ENCODE results near the gene KCNJ9.

KCNJ9 gene

DNA sequence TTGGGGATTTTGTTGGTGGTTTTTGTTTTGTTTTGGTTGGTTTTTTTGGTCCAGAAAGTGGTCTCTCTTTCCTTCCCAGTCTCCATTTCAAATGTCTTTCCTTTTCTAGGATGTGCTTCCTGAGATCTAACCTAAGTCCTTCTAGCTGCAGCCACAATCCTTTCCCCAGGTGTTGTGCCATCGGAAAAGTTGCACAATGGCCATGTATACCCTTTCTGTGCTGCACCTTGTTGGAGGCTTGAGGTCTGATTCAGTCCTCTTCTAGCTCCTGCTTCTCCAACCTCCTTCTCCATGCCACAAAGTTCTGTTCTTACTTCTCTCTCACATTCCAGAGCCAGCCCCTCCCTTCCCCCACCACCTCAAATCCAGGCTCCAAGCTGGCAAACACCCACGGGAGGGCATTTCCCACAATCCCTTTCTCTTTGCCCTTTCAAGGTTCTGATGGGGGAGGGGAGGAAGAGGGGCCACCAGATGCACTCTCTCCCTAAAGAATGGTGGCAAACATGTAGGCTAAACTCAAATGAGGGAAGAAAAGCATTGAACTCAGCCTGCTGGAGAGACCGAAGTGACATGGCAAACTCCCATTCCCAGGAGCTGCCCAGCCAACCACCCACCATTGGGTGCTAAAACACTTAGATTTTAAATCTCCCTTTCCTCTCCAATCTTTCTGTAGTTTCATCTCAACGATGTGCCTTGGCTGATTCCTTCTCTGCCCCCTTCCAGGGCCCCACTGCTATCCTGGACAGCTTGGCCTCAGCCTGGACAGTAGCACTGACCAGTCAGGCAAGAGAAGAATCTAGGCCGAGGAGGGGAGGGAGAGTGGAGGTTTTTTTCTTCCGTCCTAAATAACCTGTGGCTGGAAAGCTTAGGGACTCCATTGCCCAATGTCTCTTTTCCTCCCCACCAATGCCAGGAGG lies 14.3 kb upstream of the KCNJ9 start:
- DNase-seq (ENCODE audit: low read depth in 2 of 2), result no peak

DNA sequence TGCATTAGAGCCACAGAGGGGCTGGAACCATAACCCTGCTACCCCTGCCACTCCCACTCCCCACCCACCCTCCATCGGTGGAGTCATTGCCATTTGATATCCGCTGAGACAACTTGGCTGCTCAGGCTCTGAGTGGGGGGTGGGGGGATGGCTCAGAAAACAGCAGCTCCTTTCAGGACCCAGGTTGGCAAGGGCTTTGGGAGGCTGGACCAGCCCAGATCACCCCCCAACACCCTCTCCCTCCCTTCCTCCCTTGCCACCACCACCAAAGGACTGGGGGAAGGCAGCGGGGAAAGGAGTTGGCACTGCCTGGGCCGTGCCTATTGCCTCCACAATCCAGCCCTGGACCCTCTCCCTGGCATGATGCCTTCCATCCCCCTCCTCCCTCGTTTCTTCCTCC lies 13.1 kb upstream of the KCNJ9 start:
- no peak for DNase-seq (ENCODE audit: low read depth in 2 of 2)

DNA sequence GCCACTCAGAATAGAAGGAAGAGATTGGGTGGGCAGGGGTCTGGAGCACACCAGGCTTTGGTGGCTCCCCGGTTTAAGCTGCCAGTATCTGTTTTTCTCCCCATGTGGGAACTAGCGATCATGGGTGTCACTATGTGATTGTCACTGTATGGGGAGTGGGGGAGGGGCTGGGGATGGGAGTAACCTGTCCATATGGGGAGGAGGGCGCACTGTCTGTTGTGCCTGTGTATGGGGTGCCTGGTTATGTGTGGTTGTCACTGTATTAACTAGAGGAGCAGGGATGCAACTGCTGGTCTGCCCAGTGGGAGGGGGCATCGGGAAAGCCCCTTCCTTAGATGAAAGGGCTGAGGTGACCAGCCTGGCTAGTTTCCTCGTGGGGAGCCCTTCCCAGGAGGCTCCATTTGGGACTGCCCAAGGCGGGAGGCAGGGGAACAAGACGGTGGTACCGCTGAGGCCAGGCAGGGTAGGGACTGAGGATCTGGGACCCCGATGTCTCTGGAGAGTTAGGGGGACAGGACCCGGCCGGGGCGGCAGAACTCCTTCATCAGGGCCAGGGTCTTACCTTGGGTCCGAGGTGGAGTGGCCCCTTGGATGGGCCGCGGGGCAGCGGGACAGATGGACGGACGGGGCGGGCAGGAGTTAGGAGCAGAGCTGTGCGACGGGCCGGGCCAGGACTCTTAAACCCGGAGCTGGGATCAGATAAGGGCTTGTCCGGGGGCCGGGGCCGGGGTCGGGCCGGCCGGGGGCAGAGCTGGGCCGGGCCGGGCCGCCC lies 11.7 kb upstream of the KCNJ9 start, which contains the start of gene KCNJ10:
KCNJ10 (minus strand) TSS at position 701 of the 772 bp plus-strand sequence. CDS start 27,628 bp downstream, outside the sequence.
- DNase-seq (ENCODE audit: low read depth in 2 of 2), result no peak

DNA sequence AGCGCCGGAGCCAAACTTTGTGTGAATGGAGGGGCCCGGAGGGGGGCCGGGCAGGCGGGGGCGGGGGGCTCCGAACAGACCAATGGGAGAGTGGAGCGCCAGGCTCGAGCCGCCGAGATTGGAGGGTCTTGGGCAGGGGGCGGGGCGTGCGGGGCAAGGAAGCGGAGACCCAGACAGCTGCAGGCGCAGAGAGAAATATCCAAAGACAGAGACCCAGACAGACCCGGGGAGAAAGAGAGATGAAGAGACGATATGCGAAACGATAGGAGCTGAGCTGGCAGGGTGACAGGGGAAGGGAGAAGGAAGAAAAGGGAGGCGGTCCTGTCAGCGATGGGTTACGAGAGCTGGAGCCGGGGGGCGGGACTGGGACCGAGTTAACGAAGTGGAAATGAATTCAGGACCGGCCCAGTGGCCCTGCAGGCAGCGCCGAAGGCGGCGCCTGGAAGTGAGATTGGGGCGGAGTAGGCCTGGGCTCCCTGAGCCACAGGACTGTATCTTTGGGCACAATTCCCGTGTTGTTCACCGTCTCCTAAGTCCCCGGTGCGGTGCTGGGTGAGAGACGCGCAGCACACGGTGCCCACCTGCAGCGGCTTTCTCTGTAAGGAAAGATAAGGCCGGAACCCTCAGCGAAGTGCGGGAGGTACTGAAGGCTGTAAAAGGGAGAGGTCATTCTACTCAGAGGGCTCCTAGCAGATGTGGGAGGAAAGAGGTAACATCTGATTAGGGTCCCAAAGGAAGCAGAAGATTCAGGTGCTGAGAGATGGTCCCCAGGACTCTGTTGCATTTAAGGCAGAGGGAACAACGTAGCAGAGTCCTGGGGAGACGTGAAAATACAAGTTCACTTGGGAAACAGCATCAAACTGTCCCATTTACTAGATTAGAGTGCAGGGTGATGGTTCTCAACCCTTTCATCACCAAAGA lies 10.8 kb upstream of the KCNJ9 start:
- peak; percentile 52 to 64 for DNase-seq (ENCODE audit: low read depth in 2 of 2)

DNA sequence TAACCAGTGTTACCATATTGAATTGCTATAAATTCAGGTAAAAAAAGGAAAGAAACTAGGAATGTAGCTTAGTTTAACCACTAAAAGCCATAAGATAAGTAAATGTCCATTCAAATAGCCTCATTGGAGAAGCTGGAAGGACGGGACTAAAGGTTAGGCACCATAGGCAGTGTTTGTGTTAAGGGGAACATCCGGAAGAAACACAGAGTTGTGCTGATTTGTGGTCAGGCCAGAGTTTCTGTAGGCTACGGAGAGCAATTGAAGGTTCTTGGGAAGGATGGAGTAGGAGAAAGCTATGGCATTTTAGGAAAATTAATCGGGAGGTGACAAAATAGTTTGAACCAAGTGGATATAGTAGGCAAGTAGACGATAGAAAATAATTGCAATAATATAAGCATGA lies 10.0 kb upstream of the KCNJ9 start:
- DNase-seq (ENCODE audit: low read depth in 2 of 2), result no peak

DNA sequence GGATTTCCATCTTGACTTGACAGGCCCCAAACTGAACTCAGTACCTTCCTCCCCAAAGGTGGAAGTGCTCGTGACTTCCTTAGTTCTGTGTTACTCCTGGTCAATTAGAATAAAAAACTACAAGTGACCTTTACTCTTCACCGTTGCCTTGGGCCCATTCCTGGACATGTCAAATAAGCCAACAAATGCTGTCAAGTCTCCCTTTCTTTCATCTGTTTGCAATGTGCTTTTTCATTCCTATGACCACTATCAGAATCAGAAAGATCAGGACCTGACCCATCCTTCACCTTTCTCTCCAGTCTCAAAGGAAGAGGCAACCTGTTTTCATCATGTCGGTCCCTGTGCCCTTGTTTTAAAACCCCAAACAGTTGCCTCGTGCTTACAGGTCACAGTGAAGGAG lies 6.5 kb upstream of the KCNJ9 start:
- DNase-seq (ENCODE audit: low read depth in 2 of 2), result no peak

DNA sequence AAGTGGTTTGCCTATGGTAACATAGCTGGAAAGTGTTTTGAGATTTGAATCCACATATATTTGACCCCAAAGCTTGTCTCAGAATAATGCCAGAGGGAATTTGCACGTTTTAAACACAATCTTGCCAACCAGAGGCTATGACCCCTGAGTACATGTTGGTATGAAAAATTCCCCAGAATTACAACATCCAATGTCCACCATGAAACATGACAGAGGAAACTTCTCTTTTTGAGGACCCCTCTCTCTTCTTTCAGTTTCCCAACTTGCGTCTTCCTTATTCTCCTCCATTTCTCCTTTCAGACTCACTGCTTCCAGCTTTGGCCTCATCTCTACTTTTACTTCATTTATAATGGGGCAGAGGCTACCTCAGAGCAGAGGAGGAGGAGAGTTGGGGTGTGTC lies 5.5 kb upstream of the KCNJ9 start:
- no peak for DNase-seq (ENCODE audit: low read depth in 2 of 2)

DNA sequence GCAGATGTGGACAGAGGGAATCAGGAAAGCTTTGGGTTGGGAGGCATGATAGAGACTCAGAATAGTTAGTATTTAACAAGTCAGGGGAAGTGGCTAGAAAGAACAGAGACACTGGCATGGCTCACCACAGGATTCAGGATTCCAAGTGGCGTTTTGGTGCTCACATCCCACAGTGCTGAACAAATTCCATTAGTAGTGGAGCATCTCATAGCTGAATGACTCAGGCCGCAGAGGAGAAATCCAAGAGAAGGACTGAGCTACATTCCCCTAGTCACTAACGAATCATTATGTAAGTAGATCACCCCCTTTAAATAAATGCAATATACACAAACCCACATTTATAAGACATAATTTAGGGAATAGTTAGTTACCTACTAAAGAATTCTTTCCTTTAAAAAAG lies 5.0 kb upstream of the KCNJ9 start:
- DNase-seq (ENCODE audit: low read depth in 2 of 2), result no peak

DNA sequence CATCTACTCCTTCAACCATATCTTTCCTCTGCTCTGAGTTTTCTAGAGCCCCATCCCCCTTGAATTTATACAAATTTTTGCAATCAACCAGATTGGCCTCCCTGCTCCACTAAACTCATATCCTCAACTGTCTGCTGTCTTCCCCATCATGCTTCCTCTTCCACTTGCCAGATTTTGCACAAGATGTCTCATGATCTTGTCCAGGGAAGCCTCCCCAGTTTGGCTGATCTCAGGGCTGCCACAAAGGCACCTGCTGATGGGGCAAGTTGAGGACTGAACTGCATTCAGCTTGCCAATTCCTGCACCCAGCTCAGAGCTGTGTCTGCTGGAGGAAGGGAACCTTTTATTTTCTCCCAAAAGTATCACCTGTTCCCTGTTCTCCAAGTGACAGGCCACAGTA lies 3.9 kb upstream of the KCNJ9 start:
- DNase-seq (ENCODE audit: low read depth in 2 of 2), result no peak

DNA sequence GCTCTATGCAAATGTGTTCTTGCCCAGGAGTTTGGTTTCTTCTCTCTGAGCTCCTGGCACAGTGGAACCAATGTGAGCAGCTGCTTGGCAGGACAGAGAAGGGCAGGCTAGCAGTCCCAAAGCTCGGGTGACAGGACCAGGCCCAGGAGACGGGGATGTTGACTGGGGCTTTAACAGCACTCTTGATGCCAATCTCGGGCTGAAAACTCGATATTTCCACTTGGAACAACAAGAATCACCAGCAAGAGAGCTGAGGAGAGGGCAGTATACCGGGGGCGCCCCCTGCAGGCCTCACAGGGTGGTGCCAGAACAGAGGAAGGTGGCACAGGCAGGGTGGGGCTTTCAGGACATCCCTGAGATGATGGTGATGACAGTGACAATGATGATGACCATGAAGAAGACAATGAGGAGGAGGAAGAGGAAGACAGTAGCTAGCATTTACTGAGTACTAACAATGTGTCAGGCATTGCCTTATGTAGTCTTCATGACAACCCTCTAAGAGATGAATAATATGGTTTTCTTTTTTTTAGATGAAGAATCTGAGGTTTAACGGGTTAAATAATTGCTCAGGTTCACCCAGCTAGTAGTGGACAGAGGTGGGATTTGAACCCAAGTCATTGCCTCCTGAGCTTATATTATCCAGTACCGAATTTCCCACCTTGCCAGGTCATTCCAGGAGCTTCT lies 2.7 kb upstream of the KCNJ9 start:
- peak; percentile 27 to 47 for DNase-seq (ENCODE audit: low read depth in 2 of 2)

DNA sequence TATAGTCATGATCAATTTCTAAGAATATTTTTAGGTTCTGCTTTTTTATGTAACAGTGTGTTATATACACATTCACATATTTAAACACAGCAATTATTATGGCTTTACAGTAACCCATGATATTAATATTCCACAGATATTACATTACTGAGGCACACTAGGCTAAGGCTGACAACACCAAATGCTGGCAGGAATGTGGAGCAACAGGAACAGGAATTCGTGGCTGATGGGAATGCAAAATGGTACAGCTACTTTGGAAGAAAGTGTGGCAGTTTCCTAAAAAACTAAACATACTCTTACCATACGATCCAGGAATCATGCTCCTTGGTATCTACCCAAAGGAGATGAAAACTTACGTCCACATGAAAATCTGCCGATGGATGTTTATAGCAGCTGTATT lies 1.9 kb upstream of the KCNJ9 start:
- no peak for DNase-seq (ENCODE audit: low read depth in 2 of 2)

DNA sequence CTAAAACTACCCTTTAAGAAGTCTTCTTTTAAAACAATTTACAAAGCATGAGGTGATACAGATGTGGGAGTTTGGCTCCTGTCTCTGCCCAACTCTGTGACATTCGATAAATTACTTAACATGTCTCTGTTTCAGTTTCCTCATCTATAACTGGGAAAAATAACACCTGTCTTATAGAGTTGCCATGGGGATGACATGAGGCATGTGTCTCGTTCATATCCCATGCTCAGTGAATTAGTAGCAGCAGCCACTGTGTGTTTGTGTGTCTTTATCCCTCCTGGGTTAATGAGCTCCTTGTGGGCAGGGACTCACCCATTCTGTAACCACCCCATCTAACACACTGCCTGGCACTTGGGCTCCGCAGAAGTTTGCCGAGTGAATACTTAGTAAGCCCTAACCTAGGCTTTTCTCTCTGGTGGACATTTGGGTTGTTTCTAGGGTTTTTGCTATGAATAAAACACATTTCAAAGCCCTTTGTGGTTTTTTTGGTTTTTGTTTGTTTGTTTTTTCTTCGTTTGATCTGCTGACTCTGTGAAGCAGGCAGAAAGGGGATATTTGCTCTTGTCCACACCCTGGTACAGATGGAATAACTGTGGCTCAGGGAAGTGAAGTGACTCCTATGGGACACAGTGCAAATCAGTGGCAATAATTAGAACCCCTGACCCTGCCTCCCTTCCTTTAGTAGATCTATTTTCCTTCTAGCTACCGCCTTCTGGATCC lies 797 bp upstream of the KCNJ9 start:
- no peak for DNase-seq (ENCODE audit: low read depth in 2 of 2)

DNA sequence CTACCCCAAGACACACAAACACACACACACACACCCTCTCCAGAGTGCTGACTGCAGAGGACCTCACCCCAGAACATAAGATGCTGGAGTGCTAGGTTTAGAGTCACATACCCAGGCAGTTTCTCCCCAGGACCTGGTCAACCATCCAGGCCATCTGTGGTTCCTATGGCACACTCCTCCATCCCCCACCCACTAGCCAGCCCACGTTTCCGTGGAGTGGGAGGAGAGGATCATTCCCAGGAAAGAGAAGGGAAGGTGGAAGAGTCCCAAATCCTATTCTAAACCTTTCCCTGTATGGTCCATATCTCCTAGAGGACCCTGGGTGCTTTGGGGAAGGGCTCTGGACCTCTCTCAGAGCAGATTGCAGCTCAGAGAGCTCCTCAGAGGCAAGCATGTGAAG lies 1.1 kb downstream of the KCNJ9 start:
- no peak for DNase-seq (ENCODE audit: low read depth in 2 of 2)

DNA sequence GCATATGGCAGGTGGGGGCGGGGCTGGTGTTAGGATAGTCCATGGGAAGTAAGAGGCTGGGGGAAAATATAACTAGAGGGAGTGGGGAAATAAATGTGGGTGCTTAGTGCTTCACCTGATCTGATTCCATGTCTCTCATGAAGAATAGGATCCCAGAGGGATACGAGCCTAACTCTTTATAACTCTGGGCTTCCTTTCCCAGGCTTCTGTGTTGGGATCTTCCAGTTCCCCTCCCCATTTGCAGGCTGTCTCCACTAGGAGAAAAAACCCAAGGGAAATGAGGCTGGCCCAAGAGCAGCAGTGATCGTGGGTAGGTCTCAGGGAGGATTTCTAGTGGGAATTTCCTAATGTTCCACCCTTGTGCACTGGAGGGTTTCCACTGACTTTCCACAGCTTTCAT lies 1.6 kb downstream of the KCNJ9 start:
- no peak for DNase-seq (ENCODE audit: low read depth in 2 of 2)

DNA sequence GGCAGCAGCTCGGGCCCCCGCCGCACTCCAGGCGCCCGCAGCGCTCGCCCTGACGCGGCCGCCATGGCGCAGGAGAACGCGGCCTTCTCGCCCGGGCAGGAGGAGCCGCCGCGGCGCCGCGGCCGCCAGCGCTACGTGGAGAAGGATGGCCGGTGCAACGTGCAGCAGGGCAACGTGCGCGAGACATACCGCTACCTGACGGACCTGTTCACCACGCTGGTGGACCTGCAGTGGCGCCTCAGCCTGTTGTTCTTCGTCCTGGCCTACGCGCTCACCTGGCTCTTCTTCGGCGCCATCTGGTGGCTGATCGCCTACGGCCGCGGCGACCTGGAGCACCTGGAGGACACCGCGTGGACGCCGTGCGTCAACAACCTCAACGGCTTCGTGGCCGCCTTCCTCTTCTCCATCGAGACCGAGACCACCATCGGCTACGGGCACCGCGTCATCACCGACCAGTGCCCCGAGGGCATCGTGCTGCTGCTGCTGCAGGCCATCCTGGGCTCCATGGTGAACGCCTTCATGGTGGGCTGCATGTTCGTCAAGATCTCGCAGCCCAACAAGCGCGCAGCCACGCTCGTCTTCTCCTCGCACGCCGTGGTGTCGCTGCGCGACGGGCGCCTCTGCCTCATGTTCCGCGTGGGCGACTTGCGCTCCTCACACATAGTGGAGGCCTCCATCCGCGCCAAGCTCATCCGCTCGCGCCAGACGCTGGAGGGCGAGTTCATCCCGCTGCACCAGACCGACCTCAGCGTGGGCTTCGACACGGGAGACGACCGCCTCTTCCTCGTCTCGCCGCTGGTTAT lies 2.8 kb downstream of the KCNJ9 start:
- DNase-seq (ENCODE audit: low read depth in 2 of 2), result peak; percentile 69

DNA sequence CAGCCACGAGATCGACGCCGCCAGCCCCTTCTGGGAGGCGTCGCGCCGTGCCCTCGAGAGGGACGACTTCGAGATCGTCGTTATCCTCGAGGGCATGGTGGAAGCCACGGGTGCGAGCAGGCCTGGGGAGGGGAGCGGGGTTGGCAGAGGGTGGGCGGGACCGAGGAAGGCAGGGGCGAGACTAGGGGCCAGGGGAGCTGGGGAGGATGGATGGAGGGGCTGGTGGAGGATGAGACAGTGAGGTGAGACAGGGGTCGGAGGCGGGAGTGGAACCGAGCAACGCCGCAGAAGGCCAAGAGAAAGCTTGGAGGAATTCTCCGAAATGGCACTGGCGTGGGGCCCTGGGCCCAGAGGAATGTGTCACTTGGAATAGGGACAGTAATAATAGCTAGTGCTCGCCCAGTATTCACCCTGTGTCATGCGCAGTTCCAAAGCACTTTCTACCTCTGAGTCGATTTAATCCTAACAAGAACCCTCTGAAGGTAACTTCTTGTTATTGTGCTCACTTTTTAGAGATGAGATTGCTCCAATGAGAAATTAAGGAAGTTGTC lies 3.5 kb downstream of the KCNJ9 start:
- no peak for DNase-seq (ENCODE audit: low read depth in 2 of 2)

DNA sequence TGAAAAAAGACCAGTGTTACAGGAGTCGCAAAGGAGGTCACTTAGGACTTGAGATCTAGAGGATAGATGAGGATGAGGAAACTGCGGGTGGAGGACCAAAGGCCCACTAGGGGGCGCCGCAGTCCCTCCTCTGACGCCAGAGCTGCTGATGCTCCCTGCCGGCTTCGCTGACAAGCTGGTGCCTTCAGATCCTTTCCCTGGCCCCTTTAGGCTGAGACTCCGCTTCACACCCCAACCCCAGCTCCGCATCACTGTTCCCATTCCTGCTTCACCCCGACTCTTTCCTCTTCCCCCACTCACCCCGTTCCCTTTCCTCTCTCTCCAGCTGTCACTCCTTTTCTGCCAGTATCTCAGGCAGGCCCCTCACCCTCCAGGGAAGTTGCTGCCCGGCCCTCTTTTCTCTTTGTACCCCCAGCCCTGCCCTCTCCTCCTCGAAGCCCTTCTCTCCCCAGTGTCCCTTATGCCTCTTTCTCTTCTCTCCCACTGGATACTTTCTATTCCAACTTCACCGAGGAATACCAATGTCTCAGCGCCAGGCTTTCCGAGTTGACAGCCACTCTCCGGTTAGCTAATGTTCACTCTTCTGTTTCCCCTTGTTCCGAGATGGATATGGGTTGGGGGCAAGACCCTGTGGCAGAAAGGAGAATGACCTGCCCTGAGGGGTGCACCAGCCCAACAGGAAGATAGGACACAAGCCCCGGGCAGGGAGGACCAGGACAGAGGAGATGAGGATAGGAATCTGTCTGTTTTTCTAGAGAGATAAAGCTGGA lies 4.5 kb downstream of the KCNJ9 start:
- DNase-seq (ENCODE audit: low read depth in 2 of 2), result peak; percentile 67 to 72

DNA sequence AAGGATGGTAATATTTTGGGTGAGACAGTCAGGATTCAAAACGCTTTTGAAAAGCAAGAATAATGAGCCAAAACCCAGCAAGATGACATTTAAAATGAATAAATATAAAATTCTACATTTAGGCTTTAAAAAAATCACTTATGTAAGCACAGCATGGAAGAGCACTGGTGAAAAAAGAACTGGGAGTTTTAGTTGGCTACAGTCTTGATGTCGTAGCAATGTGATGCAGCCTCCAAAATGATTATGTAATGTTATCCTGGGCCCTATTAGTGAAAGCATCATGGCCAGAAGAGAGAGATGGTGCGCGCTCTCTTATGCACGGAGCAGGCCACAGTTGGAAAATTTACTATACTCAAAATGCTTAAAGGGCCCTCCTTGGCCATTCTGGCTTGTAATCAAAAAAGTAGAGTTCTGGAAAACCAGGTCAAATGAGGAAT lies 5.1 kb downstream of the KCNJ9 start:
- no peak for DNase-seq (ENCODE audit: low read depth in 2 of 2)
